Hematopoietic multipotent progenitor cell treated with erythropoietin and hydrocortisone succinate and interleukin-3 and kit ligand, for 6 days (in vitro differentiated cells): ENCODE measurements around the gene TTR.
A peak's percentile ranks its signal among the peaks of the same experiment; 100 is the strongest.

ENCODE experiments used
- DNase-seq: peaks from one replicate; pipeline ENCODE4 v3.0.0-alpha.2; 2015

Gene TTR

GRCh38 chr18:31591628-31592027 lies at the start of gene TTR:
Gene TTR, plus strand, starts transcription at chr18:31591877. Its CDS starts 26 bp downstream, at chr18:31591903.
- DNase-seq = no peak

DNA sequence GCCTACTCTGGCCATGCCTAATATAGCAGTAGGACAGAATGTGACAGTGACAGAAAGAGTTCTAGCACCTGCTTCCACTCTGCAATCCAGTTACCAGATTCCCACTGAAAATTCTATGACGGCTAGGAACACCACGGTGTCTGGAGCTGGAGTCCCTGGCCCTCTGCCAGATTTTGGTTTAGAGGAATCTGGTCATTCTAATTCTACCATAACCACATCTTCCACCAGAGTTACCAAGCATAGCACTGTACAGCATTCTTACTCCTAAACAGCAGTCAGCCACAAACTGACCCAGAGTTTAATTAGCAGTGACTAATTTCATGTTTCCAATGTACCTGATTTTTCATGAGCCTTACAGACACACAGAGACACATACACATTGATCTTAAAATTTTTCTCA lies 45.2 kb upstream of the TTR start:
- DNase-seq = no peak

- no peak for DNase-seq
These were observed 42.8 kb upstream of the TTR start for GRCh38 chr18:31548853-31549252.

DNA sequence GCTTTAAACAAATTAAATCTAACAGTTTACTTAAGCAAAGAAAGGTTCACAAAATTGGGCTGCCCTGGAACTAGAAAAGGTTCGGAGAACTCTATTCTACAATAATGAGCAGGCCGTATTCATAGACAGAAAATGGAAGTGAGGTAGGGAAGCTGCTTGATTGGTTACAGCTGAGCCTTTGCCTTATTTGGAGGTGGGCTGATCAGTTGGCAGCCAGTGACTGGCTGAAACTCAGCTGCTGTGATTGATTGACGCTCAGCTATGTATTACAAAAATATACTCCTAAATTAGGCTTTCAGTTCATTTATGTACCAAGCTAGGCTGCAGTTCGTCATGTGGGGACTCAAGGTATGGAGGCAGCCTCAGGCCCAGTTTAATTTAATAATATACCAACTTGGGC lies 42.3 kb upstream of the TTR start:
- no peak for DNase-seq

DNA sequence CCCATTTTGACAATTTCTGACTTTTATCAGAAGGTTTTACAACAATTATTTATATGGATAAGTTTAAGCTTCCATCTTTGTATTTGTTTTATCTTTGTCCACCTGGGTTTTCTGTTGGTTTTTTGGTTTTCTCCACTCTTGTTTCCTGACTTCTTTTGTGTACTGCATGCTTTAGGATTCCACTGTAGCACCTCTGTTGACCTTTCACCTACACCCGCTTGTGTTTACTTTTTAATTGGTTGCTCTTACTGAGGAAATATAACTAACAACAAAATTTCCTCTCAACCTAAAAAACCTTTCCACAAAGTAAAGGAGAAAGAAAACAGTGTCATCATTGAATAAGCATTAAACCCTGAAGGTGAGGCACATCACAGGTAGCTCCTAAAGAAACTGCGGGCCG lies 39.8 kb upstream of the TTR start:
- DNase-seq = no peak

DNA sequence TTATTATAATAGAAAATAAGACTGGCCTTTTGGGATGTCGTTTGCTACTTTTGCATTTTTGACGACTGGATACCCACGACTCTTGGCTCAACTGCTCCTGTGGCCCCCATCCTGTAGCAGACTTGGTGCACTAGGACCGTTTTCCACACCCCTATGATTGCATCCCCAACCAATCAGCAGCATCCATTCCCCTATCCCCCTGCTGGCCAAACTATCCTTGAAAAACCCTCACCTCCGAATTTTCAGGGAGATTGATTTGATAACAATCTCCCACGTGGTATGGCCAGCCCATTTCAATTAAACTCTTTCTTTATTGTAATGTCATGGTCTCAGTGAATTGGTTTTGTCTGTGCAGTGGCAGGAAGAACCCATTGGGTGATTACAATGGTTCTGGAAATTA lies 37.9 kb upstream of the TTR start:
- no peak for DNase-seq

GRCh38 chr18:31554776-31555175 lies 36.9 kb upstream of the TTR start:
- no peak for DNase-seq

GRCh38 chr18:31555971-31556747 lies 35.5 kb upstream of the TTR start:
- DNase-seq = peak; percentile 84

- DNase-seq = no peak
These were observed 34.2 kb upstream of the TTR start for GRCh38 chr18:31557446-31557845.

- no peak for DNase-seq
These were observed 33.1 kb upstream of the TTR start for GRCh38 chr18:31558567-31558966.

- DNase-seq = no peak
These were observed 29.0 kb upstream of the TTR start for GRCh38 chr18:31562726-31563125.

DNA sequence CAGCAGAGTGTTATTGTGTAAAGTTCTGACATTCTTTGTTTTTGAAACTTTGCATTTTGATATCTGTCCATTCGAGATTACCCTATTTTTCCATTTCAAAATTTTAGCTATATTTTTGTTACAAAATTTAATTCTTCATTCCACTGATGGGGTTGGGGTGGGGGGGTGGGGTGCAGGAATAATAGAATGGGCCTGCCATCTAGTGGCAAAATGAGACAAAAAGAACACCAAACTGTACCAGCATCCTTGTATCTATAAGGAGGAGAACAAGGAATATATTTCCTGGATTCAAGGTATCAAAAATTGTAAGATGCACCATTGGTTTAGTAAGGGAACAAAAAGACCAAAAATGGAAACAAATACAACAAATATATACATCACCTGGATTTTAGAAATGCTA lies 27.9 kb upstream of the TTR start:
- DNase-seq = peak; percentile 24

DNA sequence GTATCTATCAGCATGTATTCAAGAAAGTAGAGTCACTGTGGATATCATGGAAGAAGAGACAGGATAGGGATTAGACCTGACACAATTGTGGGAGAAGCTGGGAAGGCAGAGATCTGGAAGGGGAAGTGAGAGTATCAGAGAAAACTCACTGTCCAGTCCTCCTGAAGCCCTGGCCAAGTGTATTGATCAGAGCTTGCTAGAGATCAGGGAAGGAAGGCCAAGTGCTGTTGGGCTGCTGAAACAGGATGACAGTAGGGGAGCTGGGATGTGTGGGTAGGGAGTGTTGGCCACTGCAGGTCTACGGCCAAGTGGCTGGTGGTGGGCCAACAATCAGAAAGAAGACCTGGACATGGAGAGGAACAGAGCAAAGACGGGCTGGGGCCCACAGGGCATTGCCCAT lies 26.3 kb upstream of the TTR start:
- DNase-seq = no peak

GRCh38 chr18:31565782-31566512 lies 25.7 kb upstream of the TTR start:
- DNase-seq = no peak

GRCh38 chr18:31566576-31567306 lies 24.9 kb upstream of the TTR start:
- no peak for DNase-seq

GRCh38 chr18:31572368-31572767 lies 19.3 kb upstream of the TTR start:
- DNase-seq = no peak

DNA sequence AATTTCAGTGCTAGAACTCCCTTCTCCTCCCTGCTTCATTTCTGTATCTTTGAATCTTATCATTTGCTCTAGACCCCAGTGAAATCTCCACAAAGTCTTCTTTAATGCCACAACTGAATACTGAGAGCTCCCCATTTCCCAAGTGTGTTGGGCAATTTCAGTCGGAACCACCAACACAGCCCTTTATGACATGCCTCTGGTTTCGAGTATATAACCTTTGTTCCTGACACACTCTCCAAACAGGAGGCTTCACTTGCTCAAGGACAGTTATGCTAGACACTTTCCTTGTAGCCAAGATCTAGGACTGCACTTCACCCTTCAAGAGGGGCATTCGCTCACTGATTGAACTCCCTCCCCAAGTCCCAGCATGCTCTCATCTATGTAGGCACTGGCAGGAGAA lies 18.6 kb upstream of the TTR start:
- no peak for DNase-seq

DNA sequence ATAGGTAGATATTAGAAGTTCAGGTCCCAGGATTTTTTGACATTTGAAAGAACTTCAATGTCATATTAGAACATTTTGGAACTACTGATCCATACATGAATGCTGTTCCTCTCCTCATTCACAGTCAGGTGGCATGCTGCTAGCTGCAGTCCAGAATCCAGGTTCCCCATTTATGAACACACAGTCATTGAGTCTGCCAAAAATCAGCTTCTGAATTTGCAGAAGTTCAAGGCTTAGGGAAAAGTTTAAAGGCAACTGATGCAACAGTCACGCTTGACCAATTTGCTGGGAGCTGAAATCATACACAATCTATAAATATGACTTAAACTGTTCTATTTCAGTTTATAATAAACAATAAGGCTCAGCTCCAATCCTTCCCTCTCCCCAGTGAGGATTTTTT lies 17.3 kb upstream of the TTR start:
- DNase-seq = peak; percentile 23

DNA sequence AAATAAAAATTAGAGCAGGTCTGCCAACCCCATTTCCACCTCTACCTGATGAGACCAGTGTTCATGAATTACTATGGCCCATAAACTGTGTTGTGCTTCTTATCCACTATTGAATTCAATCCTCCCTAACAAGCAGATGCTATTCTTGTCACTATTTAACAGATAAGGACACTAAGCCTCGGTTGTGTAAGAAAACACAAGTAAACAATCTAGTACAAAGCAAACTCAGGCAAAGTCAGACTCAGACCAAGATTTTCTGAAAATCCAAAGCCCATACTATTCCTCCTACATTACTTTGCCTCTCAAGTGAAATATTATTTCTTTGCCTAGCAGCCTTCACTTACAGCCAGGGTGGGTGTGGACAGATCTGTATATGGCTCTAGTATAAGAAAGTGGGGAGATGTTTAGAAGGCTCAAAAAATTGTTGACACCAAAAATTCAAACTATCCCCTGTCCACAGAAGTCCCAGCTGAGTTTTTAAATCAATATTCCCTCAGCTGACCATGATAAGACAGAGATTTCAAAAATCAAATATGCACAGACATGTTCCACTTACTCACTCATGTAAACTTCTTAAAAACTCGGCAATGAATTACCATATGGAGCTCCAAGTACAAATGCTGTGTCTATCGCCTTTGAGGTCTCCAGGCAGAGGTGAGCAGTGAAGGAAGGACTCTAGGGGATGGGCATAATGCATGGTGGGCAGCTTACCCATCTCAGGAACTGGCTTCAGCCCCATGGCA lies 16.0 kb upstream of the TTR start:
- no peak for DNase-seq

- DNase-seq = peak; percentile 31
These were observed 15.0 kb upstream of the TTR start for GRCh38 chr18:31576670-31577069.

GRCh38 chr18:31577195-31577594 lies 14.5 kb upstream of the TTR start:
- no peak for DNase-seq

GRCh38 chr18:31578126-31578525 lies 13.6 kb upstream of the TTR start:
- DNase-seq = no peak

DNA sequence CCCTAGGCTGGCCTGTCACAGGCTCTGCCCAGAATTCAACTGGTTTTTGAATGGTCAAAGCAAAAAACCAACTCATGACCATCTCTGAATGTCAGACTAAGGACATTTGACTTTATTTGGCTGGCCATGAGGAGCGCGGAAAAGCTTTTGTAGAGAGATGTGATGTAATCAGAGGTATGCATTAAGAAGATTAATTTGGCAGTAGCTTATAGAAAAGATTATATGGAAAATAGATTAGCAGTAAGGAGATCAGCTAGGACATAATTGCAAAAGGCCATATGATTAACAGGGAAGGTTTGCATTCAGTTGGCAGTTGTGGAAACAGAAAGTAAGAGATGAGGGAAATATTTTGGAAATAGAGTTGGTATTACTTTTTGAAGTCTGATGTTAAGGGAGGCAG lies 12.3 kb upstream of the TTR start:
- no peak for DNase-seq
